Transverse colon (tissue), 3 donors: ENCODE results near the gene CIROP.

Experiments
- EP300 ChIP-seq: sonication (generic); formaldehyde crosslinking; IDR thresholded peaks from one replicate; pipeline ENCODE4 v1.6.1; 2017; ENCODE audit warnings: antibody characterized with exemption, low read depth
- POLR2A ChIP-seq: fragments of 450-650 bp; IDR thresholded peaks from one replicate; pipeline ENCODE4 v1.6.1; 2016; ENCODE audit warnings: antibody characterized with exemption, mild to moderate bottlenecking, moderate library complexity
- TF ChIP-seq, protein P1 (sequence below), 5 experiments: fragments of 200-600 bp in 3 of 5; fragments of 450-650 bp in 2 of 5; sonication (generic) in 3 of 5; IDR thresholded peaks; 1 replicate in 2 of 5; 2 replicates in 3 of 5; pipeline ENCODE4 v1.5.1; 2016 to 2017; ENCODE audit warnings: antibody characterized with exemption in 5 of 5, inconsistent platforms in 3 of 5, mild to moderate bottlenecking in 2 of 5, moderate library complexity in 1 of 5

DNA sequence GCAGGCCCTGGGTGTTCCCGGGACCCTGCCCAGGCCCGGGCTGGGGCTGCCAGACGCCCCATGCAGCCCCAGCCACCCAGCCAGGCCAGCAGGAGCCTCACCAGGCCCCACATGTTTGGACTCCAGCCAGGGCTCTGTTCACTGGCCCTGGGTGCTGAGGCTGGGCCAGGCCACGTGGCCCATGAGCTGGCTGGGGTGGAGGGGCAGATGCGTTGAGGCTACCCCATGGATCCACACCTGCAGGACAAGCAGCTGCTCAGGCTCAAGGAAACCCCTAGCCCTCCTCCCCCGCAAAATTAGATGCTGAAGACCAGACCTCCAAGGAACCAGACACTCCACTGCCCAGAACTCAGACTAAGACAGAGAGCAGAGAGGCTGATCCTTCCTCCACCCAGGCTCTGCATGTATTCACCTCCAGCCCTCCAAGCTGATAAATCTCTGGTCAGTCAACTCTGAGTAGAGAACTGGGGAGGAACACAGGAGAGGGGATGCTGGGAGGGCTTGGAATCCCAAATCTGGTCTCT is 49.1 kb downstream of the CIROP start:
- no peak for TF ChIP-seq EP300
- no peak for TF ChIP-seq POLR2A
- TF ChIP-seq, protein P1, sequence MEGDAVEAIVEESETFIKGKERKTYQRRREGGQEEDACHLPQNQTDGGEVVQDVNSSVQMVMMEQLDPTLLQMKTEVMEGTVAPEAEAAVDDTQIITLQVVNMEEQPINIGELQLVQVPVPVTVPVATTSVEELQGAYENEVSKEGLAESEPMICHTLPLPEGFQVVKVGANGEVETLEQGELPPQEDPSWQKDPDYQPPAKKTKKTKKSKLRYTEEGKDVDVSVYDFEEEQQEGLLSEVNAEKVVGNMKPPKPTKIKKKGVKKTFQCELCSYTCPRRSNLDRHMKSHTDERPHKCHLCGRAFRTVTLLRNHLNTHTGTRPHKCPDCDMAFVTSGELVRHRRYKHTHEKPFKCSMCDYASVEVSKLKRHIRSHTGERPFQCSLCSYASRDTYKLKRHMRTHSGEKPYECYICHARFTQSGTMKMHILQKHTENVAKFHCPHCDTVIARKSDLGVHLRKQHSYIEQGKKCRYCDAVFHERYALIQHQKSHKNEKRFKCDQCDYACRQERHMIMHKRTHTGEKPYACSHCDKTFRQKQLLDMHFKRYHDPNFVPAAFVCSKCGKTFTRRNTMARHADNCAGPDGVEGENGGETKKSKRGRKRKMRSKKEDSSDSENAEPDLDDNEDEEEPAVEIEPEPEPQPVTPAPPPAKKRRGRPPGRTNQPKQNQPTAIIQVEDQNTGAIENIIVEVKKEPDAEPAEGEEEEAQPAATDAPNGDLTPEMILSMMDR (IDR thresholded peaks at IDR 0.05): no peak
